Suprapubic skin (tissue), 4 donors: ENCODE measurements around the gene SCFD2. TPM values are rescaled to one million over a fixed set of nuclear protein-coding genes. Genes with fewer than 3 reads are reported as not detected.
A peak's percentile ranks its signal among the peaks of the same experiment; 100 is the strongest.
"Not testable (repeated sequence)": the region's sequence is repeated elsewhere in the genome, so short reads cannot be mapped to it uniquely, and the experiment has no call there.

ENCODE experiments used
- DNase-seq, 2 donors: peaks; one replicate each; pipeline ENCODE4 v3.0.0-alpha.2; 2019; ENCODE audit warnings: low spot score in 2 of 2
- H3K27ac ChIP-seq: fragments of 200-600 bp; sonication (generic); one replicate; pipeline ENCODE4 v1.5.1; 2019
- H3K27me3 ChIP-seq: fragments of 200-600 bp; sonication (generic); one replicate; pipeline ENCODE4 v1.5.1; 2019
- H3K36me3 ChIP-seq: fragments of 200-600 bp; sonication (generic); one replicate; pipeline ENCODE4 v1.5.1; 2019
- H3K4me1 ChIP-seq: fragments of 200-600 bp; sonication (generic); one replicate; pipeline ENCODE4 v1.5.1; 2019
- H3K4me3 ChIP-seq: fragments of 200-600 bp; sonication (generic); one replicate; pipeline ENCODE4 v1.5.1; 2019; ENCODE audit warnings: mild to moderate bottlenecking
- H3K9me3 ChIP-seq: fragments of 200-600 bp; sonication (generic); one replicate; pipeline ENCODE4 v1.5.1; 2019
- CTCF ChIP-seq, 2 donors: fragments of 200-600 bp in 1 of 2; fragments of 450-650 bp in 1 of 2; sonication (generic) in 1 of 2; IDR thresholded peaks; one replicate each; pipeline ENCODE4 v1.5.1; 2016 to 2019; ENCODE audit warnings: antibody characterized with exemption in 2 of 2, mild to moderate bottlenecking in 1 of 2, moderate library complexity in 1 of 2
- EP300 ChIP-seq: sonication (generic); formaldehyde crosslinking; IDR thresholded peaks from one replicate; pipeline ENCODE4 v1.6.1; 2017; ENCODE audit warnings: antibody characterized with exemption
- POLR2A ChIP-seq, 2 donors: fragments of 450-650 bp; IDR thresholded peaks; one replicate each; pipeline ENCODE4 v1.6.1; 2017; ENCODE audit warnings: antibody characterized with exemption in 2 of 2, mild to moderate bottlenecking in 2 of 2, moderate library complexity in 2 of 2
- POLR2AphosphoS5 ChIP-seq, 3 donors: sonication (generic); formaldehyde crosslinking; IDR thresholded peaks; one replicate each; pipeline ENCODE4 v1.6.1; 2017; ENCODE audit warnings: antibody characterized with exemption in 3 of 3
- WGBS: methylation state at CpG from one replicate; pipeline ENCODE4 v1.1.5; 2018; 5-methylcytosine and 5-hydroxymethylcytosine counted together
- total RNA-seq, 4 donors: library from RNA; depleted of rRNA; stranded (reverse); fragments of >200 nt; gene quantifications; one replicate each; pipeline ENCODE4 v1.1.0, GENCODE V29; 2016

Gene SCFD2
- total RNA-seq, 4 donors from 2014 or later, result 25.5 to 39.5 (median 31.9) TPM

- Histone ChIP-seq H3K27me3 (no peaks in the 10 kb centered on the region), H3K27ac (peak overlapping the region; percentile 72), H3K9me3 (no peaks in the 10 kb centered on the region), H3K36me3 (no peaks in the 10 kb centered on the region), H3K4me3 (no peak overlapping the region), H3K4me1 (peaks cover 68% of the 10 kb centered on the region)
- 43% methylated on average over 10 of the region's 10 CpGs for WGBS
- DNase-seq, result no peak
- TF ChIP-seq POLR2A (IDR thresholded peaks at IDR 0.05) (no peak), EP300 (no peak), POLR2AphosphoS5 (IDR thresholded peaks at IDR 0.05) (no peak), CTCF (IDR thresholded peaks at IDR 0.05) (no peak)
Observed at GRCh38 chr4:52838729-52839586, 526.9 kb downstream of the SCFD2 start.

- no peaks in the 10 kb centered on the region for H3K27me3 ChIP-seq
- no peak for TF ChIP-seq CTCF (IDR thresholded peaks at IDR 0.05)
- DNase-seq, result no peak
- H3K4me1 ChIP-seq, result peaks cover 68% of the 10 kb centered on the region
- H3K4me3 ChIP-seq, result no peak overlapping the region
- H3K9me3 ChIP-seq, result no peaks in the 10 kb centered on the region
- WGBS, result 60% methylated on average over 7 of the region's 7 CpGs
- H3K36me3 ChIP-seq, result no peaks in the 10 kb centered on the region
- peak overlapping the region; percentile 72 for H3K27ac ChIP-seq
Observed at GRCh38 chr4:52837716-52838558, 527.9 kb downstream of the SCFD2 start.

GRCh38 chr4:52836678-52837077 is 529.2 kb downstream of the SCFD2 start:
- TF ChIP-seq CTCF (IDR thresholded peaks at IDR 0.05), result no peak
- no peak for TF ChIP-seq POLR2A (IDR thresholded peaks at IDR 0.05)
- no peak for TF ChIP-seq EP300
- WGBS, result 92% methylated on average over 7 of the region's 7 CpGs
- no peaks in the 10 kb centered on the region for H3K27me3 ChIP-seq
- no peaks in the 10 kb centered on the region for H3K9me3 ChIP-seq
- no peak overlapping the region for H3K4me3 ChIP-seq
- peaks cover 58% of the 10 kb centered on the region for H3K4me1 ChIP-seq
- no peaks in the 10 kb centered on the region for H3K36me3 ChIP-seq
- H3K27ac ChIP-seq, result no peak overlapping the region
- DNase-seq, result no peak

GRCh38 chr4:52836120-52836519 is 529.7 kb downstream of the SCFD2 start:
- Histone ChIP-seq H3K27me3 (no peaks in the 10 kb centered on the region), H3K4me3 (no peak overlapping the region), H3K9me3 (no peaks in the 10 kb centered on the region), H3K27ac (no peak overlapping the region), H3K4me1 (peaks cover 53% of the 10 kb centered on the region), H3K36me3 (no peaks in the 10 kb centered on the region)
- 79% methylated on average over 3 of the region's 3 CpGs for WGBS
- no peak for DNase-seq
- no peak for TF ChIP-seq POLR2A (IDR thresholded peaks at IDR 0.05)
- no peak for TF ChIP-seq CTCF (IDR thresholded peaks at IDR 0.05)
- no peak for TF ChIP-seq POLR2AphosphoS5 (IDR thresholded peaks at IDR 0.05)
- TF ChIP-seq EP300, result no peak

- H3K36me3 ChIP-seq, H3K9me3 ChIP-seq, H3K27ac ChIP-seq, DNase-seq, H3K4me3 ChIP-seq, H3K27me3 ChIP-seq: not testable (repeated sequence)
- H3K4me1 ChIP-seq, result peaks cover 42% of the 10 kb centered on the region
- 89% methylated on average over 8 of the region's 8 CpGs for WGBS
Observed at GRCh38 chr4:52834641-52835456, 531.0 kb downstream of the SCFD2 start.
